Esophagus muscularis mucosa (tissue), 4 donors: ENCODE results near the gene INSR. TPM values are rescaled to one million over a fixed set of nuclear protein-coding genes. Genes with fewer than 3 reads are reported as not detected.

Experiments
- DNase-seq: peaks from one replicate; pipeline ENCODE4 v3.0.0-alpha.2; 2017; ENCODE audit errors: extremely low spot score
- H3K27ac ChIP-seq, 4 donors: fragments of 200-600 bp; sonication (generic); replicated peaks in 1 of 4; 1 replicate in 3 of 4; 2 replicates in 1 of 4; pipeline ENCODE4 v1.5.1; 2016 to 2019; ENCODE audit warnings: mild to moderate bottlenecking in 1 of 4
- H3K27me3 ChIP-seq, 4 donors: fragments of 200-600 bp; sonication (generic); one replicate each; pipeline versions ENCODE4 v1.5.1 to v1.6.0; 2016 to 2019
- H3K36me3 ChIP-seq, 4 donors: fragments of 200-600 bp; sonication (generic); one replicate each; pipeline ENCODE4 v1.5.1; 2016 to 2019
- H3K4me1 ChIP-seq, 4 donors: fragments of 200-600 bp; sonication (generic); one replicate each; pipeline ENCODE4 v1.5.1; 2016 to 2019
- H3K4me3 ChIP-seq, 4 donors: fragments of 200-600 bp; sonication (generic); 1 replicate in 2 of 4; 2 replicates in 2 of 4; pipeline ENCODE4 v1.5.1; 2016 to 2019; ENCODE audit warnings: mild to moderate bottlenecking in 4 of 4, moderate library complexity in 1 of 4
- H3K9me3 ChIP-seq, 4 donors: fragments of 200-600 bp; sonication (generic); 1 replicate in 3 of 4; 2 replicates in 1 of 4; pipeline ENCODE4 v1.5.1; 2016 to 2019
- CTCF ChIP-seq, 3 experiments: fragments of 200-600 bp in 2 of 3; fragments of 450-650 bp in 1 of 3; sonication (generic) in 2 of 3; IDR thresholded peaks; one replicate each; pipeline ENCODE4 v1.5.1; 2017 to 2019; ENCODE audit warnings: antibody characterized with exemption in 3 of 3, mild to moderate bottlenecking in 2 of 3, moderate library complexity in 1 of 3
- EP300 ChIP-seq: sonication (generic); formaldehyde crosslinking; IDR thresholded peaks from one replicate; pipeline ENCODE4 v1.6.1; 2017; ENCODE audit warnings: antibody characterized with exemption
- POLR2A ChIP-seq: fragments of 450-650 bp; IDR thresholded peaks from one replicate; pipeline ENCODE4 v1.6.1; 2017; ENCODE audit warnings: antibody characterized with exemption, moderate library complexity, mild to moderate bottlenecking, low read depth
- POLR2AphosphoS5 ChIP-seq, 2 donors: sonication (generic); formaldehyde crosslinking; IDR thresholded peaks; one replicate each; pipeline ENCODE4 v1.6.1; 2017; ENCODE audit warnings: antibody characterized with exemption in 2 of 2
- WGBS: methylation state at CpG from one replicate; pipeline ENCODE4 v1.1.5; 2018; 5-methylcytosine and 5-hydroxymethylcytosine counted together
- intact Hi-C: fragments of 100-400 bp; cut with DNase I; formaldehyde crosslinking; loops from one replicate; pipeline ENCODE4 v1.15.1; 2023
- total RNA-seq, 4 donors: library from RNA; depleted of rRNA; stranded (reverse); fragments of >200 nt; gene quantifications; one replicate each; pipeline versions ENCODE4 v1.1.0 to v1.2.1, GENCODE V29; 2016

The INSR gene
- total RNA-seq, 4 donors from 2014 or later = 72.3 to 143 (median 92.5) TPM

DNA sequence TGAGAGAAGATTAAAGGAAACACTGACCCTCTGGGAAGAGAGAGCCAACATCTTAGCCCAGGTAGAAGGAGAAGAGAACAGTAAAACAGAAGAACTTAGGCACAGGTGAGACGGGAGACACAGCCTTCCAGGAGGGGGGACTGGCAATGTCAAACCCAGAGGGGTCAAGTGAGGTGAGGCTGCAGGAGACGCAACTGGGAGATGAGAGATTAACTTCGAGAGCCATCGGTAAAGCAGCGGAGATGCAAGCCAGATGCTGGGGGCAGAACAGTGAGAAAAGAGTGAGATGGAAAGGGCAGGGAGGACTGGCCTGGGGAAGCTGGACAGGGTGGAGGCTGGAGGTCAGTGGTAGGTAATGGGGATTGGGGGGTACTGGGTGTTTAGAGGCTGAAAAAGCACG is 5.2 kb downstream of the INSR start:
- Histone ChIP-seq H3K36me3 (no peaks in the 10 kb centered on the region), H3K27me3 (no peaks in the 10 kb centered on the region), H3K4me3 (no peak overlapping the region), H3K9me3 (no peaks in the 10 kb centered on the region), H3K4me1 (peaks cover 12 to 66% (median 37%) of the 10 kb centered on the region in 4 donors), H3K27ac (peak overlapping the region in 2 of 4 donors; percentile 18 to 23)
- DNase-seq = no peak
- intact Hi-C loops = no loop called here
- TF ChIP-seq EP300 (no peak), POLR2A (no peak), POLR2AphosphoS5 (IDR thresholded peaks at IDR 0.05) (no peak), CTCF (IDR thresholded peaks at IDR 0.05) (no peak)
- 40% methylated on average over 6 of the region's 6 CpGs for WGBS

DNA sequence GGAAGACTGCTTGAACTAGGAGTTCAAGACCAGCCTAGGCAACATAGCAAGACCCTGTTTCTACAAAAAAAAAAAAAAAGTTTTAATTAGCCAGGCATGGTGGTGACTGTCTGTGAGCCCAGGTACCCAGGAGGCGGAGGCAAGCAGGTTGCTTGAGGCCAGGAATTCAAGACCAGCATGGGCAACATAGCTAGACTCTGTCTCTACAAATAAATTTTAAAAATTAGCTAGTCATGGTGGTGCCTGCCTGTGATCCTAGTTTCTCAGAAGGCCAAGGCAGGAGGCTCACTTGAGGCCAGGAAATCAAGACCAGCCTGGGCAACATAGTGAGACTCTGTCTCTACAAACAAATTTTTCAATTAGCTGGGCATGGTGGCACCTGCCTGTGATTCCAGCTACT is 6.1 kb downstream of the INSR start:
- 100% methylated on average over 1 of the region's 1 CpG for WGBS
- H3K27ac ChIP-seq = peak overlapping the region in 1 of 4 donors; percentile 23
- intact Hi-C loops = no loop called here
- H3K9me3 ChIP-seq = no peaks in the 10 kb centered on the region
- no peak for DNase-seq
- no peak overlapping the region for H3K4me3 ChIP-seq
- H3K27me3 ChIP-seq = no peaks in the 10 kb centered on the region
- TF ChIP-seq CTCF (IDR thresholded peaks at IDR 0.05) (no peak), POLR2AphosphoS5 (IDR thresholded peaks at IDR 0.05) (no peak), POLR2A (no peak), EP300 (no peak)
- H3K36me3 ChIP-seq = no peaks in the 10 kb centered on the region
- H3K4me1 ChIP-seq = peaks cover 12 to 61% (median 35%) of the 10 kb centered on the region in 4 donors

GRCh38 chr19:7287722-7288121 is 6.5 kb downstream of the INSR start:
- Histone ChIP-seq H3K27ac (peak overlapping the region in 1 of 4 donors; percentile 23), H3K36me3 (no peaks in the 10 kb centered on the region), H3K27me3 (no peaks in the 10 kb centered on the region), H3K4me1 (peaks cover 9 to 57% (median 31%) of the 10 kb centered on the region in 4 donors), H3K9me3 (no peaks in the 10 kb centered on the region), H3K4me3 (no peak overlapping the region)
- 69% methylated on average over 10 of the region's 10 CpGs for WGBS
- intact Hi-C loops = no loop called here
- no peak for DNase-seq
- no peak for TF ChIP-seq CTCF (IDR thresholded peaks at IDR 0.05)
- TF ChIP-seq POLR2A = no peak
- no peak for TF ChIP-seq EP300
- no peak for TF ChIP-seq POLR2AphosphoS5 (IDR thresholded peaks at IDR 0.05)

GRCh38 chr19:7280940-7281666 is 13.1 kb downstream of the INSR start:
- intact Hi-C loops = no loop called here
- Histone ChIP-seq H3K27ac (no peak overlapping the region), H3K4me1 (peaks cover 0 to 8% (median 0%) of the 10 kb centered on the region in 4 donors)

More at GRCh38 chr19:7280940-7281666, 13.1 kb downstream of the INSR start:
- Histone ChIP-seq H3K27me3 (no peaks in the 10 kb centered on the region), H3K36me3 (peaks cover 0 to 14% (median 3%) of the 10 kb centered on the region in 4 donors), H3K9me3 (no peaks in the 10 kb centered on the region), H3K4me3 (no peak overlapping the region)
- no peak for TF ChIP-seq EP300
- TF ChIP-seq CTCF (IDR thresholded peaks at IDR 0.05) = no peak
- TF ChIP-seq POLR2AphosphoS5 (IDR thresholded peaks at IDR 0.05) = no peak
- no peak for TF ChIP-seq POLR2A
- 77% methylated on average over 10 of the region's 10 CpGs for WGBS
- no peak for DNase-seq
